AG09309 (cell line): ENCODE measurements around the gene BPIFA1.

Source experiments
- DNase-seq: peaks from one replicate; pipeline ENCODE4 v3.0.0-alpha.2; 2010; ENCODE audit warnings: low read depth
- H3K4me3 ChIP-seq: 2 replicates; pipeline ENCODE4 v1.5.1; 2011; ENCODE audit warnings: mild to moderate bottlenecking, low read depth, low read length, moderate library complexity; ENCODE audit not compliant: control insufficient read depth
- TF ChIP-seq, protein P1 (sequence below): IDR thresholded peaks from 2 replicates; pipeline ENCODE4 v1.5.1; 2011; ENCODE audit warnings: mild to moderate bottlenecking, low read depth, low read length, inconsistent platforms; ENCODE audit not compliant: insufficient read depth, control insufficient read depth; ENCODE audit errors: missing control alignments

BPIFA1 gene

DNA sequence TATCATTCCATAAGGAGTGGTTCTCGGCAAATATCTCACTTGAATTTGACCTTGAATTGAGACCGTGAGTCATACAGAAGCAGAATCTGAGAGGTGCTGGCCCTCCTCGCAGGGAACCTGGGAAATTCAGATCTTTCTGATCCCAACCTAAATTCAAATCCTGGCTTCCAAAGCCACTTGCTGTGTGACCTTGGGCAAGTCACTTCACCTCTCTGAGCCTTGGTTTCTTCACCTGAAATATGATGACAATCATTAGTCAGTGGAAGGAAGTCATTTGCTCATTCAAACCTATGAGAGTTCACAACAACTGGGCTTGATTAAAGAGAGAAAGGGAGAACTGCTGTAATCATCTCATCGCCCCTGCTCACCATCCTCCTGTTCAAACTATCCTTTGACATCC lies 11.4 kb upstream of the BPIFA1 start:
- no peak for DNase-seq
- no peak overlapping the region for H3K4me3 ChIP-seq
- TF ChIP-seq, protein P1, sequence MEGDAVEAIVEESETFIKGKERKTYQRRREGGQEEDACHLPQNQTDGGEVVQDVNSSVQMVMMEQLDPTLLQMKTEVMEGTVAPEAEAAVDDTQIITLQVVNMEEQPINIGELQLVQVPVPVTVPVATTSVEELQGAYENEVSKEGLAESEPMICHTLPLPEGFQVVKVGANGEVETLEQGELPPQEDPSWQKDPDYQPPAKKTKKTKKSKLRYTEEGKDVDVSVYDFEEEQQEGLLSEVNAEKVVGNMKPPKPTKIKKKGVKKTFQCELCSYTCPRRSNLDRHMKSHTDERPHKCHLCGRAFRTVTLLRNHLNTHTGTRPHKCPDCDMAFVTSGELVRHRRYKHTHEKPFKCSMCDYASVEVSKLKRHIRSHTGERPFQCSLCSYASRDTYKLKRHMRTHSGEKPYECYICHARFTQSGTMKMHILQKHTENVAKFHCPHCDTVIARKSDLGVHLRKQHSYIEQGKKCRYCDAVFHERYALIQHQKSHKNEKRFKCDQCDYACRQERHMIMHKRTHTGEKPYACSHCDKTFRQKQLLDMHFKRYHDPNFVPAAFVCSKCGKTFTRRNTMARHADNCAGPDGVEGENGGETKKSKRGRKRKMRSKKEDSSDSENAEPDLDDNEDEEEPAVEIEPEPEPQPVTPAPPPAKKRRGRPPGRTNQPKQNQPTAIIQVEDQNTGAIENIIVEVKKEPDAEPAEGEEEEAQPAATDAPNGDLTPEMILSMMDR = no peak

DNA sequence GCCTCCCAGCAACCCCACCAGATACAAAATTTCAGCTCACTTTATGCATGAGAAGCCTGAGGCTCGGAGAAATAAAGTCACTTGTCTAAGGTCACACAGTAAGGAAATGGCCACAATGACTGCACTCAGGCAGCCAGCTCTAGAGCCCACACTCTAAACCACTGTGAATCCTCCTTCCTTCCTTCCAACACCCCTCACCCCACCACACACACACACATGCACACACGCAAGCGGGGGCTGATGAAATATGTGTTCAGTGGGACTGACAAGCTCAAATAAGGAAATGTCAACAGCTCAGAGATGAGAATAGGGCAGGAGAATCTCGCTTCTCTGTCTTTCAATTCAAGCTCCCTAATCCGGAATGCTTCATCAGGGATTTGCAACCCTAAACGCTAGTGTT lies 6.0 kb upstream of the BPIFA1 start:
- DNase-seq = no peak
- no peak overlapping the region for H3K4me3 ChIP-seq
- TF ChIP-seq, protein P1 = no peak

DNA sequence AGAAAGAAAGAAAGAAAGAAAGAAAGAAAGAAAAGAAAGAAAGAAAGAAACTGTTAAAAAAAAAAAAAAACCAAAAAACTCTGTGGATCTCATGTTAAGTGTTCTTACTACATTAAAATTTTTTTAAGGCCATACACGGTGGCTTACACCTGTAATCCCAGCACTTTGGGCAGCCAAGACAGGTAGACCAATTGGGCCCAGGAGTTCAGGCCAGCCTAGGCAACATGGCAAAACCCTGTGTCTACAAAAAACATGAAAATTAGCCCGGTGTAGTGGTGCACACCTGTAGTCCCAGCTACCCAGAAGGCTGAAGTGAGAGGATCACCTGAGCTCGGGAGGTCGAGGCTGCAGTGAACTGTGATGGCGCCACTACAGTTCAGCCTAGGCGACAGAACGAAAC lies 4.6 kb upstream of the BPIFA1 start:
- no peak for DNase-seq
- H3K4me3 ChIP-seq = no peak overlapping the region
- TF ChIP-seq, protein P1 = no peak

DNA sequence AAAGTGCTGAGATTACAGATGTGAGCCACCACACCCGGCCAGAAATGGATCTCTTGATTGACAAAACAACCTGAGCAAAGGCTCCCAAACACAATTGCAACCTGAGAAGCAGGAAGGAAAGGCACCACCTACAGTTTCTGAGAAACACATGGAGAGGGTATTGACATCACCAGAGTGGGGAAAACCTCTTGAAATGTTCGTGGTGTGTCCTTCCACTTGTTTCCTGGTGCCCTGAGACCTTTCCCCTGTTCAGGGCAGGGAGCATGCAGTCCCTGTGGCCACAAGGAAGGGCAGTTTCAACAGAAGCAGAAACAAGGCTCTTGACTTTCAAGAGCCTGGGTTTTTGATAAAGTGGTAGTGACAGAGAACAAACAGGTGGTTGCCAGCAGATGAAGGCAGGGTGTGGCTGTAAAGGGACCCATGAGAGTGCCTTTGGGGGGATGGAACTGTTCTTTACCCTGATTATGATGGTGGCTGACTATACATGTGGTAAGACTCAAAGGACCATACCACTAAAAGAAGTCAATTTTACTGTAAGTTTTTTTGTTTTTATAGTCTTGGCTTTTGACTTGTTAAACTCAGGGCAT lies 3.2 kb upstream of the BPIFA1 start:
- no peak overlapping the region for H3K4me3 ChIP-seq
- DNase-seq = no peak
- TF ChIP-seq, protein P1 = no peak

DNA sequence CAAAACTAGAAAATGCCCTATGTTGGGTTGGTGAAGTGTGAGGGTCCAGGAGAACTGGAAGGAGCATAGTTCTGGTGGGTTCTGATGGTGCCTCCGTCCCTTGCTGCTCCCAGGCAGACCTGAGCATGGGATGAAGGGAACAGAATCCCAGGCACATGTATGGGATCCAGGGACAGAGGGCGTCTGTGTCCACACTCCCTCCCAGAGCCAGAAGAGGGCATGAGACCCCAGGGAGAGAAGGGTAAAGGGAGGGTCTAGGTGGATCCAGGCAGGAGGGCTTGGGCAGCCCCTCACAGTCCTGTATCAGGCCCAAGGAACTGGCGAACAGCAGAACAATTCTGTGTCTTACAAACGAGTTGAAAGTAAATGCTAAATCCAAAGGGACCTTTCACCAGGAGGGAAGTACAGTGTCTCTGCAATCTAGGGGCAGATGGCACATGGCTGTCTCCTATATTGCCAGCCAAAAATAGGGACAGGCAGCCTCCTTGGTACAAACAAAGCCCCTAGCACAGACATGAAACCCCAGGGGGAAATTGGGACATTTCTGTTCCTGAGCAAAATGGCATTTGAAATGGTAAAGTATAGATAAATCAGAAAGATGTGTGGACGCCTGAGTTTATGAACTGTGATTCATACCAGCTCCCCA lies 2.5 kb upstream of the BPIFA1 start:
- H3K4me3 ChIP-seq = no peak overlapping the region
- TF ChIP-seq, protein P1 = no peak
- no peak for DNase-seq

DNA sequence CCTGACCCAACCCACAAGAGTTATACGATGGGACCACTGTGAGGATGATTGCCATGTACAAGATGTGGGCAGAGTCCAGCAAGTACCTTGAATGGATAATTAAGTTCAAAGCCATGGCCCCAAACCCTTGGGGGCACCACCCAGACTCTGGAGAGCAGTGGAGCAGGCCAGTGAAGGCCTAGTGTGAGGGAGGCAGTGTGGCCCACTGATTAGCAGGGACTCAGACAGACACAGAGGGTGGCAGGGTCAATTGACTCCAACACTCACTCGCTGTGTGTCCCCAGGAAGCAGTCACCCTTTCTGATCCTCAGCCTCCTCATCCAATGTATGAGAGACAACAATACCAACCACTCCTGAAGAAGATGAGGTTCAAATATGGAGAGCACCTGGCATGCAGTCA lies 1.7 kb upstream of the BPIFA1 start:
- DNase-seq = no peak
- H3K4me3 ChIP-seq = no peak overlapping the region
- TF ChIP-seq, protein P1 = no peak
